HepG2 (cell line): ENCODE data around the gene TSEN34. TPM values are rescaled to one million over a fixed set of nuclear protein-coding genes. Genes with fewer than 3 reads are reported as not detected.

Experiments
- ATAC-seq: fragments of 200-7000 bp; cut with Tn5 transposase; 3 replicates; pipeline ENCODE4 v1.9.1; 2020; ENCODE audit warnings: mild to moderate bottlenecking, moderate library complexity
- BruUV-seq: library from RNA; stranded (reverse); fragments of 400-500 nt; replicated peaks from 2 replicates; lab custom pipeline; 2021; lab: Mats Ljungman, UMichigan
- CTCF ChIA-PET: fragments of 300-600 bp; formaldehyde crosslinking; extraction: SDS; loops from one replicate; lab custom pipeline; 2021; ENCODE audit warnings: low total read pairs, inconsistent platforms, low intra/inter-chr PET ratio; lab: Yijun Ruan, JAX
- POLR2A ChIA-PET: fragments of 350-600 bp; sonication (Branson Sonifier 250); formaldehyde crosslinking; loops from one replicate; lab custom pipeline; 2020; ENCODE audit warnings: antibody characterized with exemption, inconsistent platforms; lab: Yijun Ruan, JAX
- DNase-seq: peaks from one replicate; pipeline ENCODE4 v3.0.0-alpha.2; 2015; ENCODE audit warnings: low spot score
- FAIRE-seq: peaks from 3 replicates; lab custom pipeline; 2011; peaks lifted over from hg19 to GRCh38; lab: Jason Lieb, UNC
- H2AFZ ChIP-seq: one replicate; pipeline ENCODE4 v1.6.1; 2011; ENCODE audit warnings: low read length, inconsistent platforms
- H3K27ac ChIP-seq: fragments of 300-600 bp; 3 replicates; pipeline ENCODE4 v1.8.0; 2011; ENCODE audit warnings: mixed run types, mild to moderate bottlenecking, mixed read lengths, low read length, inconsistent platforms; ENCODE audit not compliant: insufficient read depth; ENCODE audit errors: extremely low read length
- H3K27me3 ChIP-seq, 2 experiments: fragments of 200-600 bp in 1 of 2; 2 replicates in 1 of 2; 3 replicates in 1 of 2; pipeline versions ENCODE4 v1.6.0 to v1.8.0; 2011; ENCODE audit warnings: low read length in 2 of 2, mild to moderate bottlenecking in 2 of 2, moderate library complexity in 2 of 2, inconsistent platforms in 1 of 2; ENCODE audit not compliant: insufficient read depth in 2 of 2, control insufficient read depth in 1 of 2
- H3K36me3 ChIP-seq, 2 experiments: fragments of 200-600 bp in 1 of 2; replicated peaks in 1 of 2; 2 replicates in 1 of 2; 3 replicates in 1 of 2; pipeline versions ENCODE4 v1.5.1 to v1.8.0; 2011; ENCODE audit warnings: low read length in 2 of 2, inconsistent platforms in 1 of 2; ENCODE audit not compliant: insufficient read depth in 2 of 2, control insufficient read depth in 1 of 2
- H3K4me1 ChIP-seq: 2 replicates; pipeline ENCODE4 v1.5.1; 2012; ENCODE audit warnings: low read length, inconsistent platforms; ENCODE audit not compliant: insufficient read depth
- H3K4me2 ChIP-seq: 2 replicates; pipeline ENCODE4 v1.6.0; 2011; ENCODE audit warnings: low read depth, low read length, inconsistent platforms
- H3K4me3 ChIP-seq, 3 experiments: fragments of 200-600 bp in 1 of 3; sonication (generic), shearing (Covaris generic) in 1 of 3; replicated peaks in 1 of 3; 2 replicates each; pipeline ENCODE4 v1.5.1; 2011 to 2016; ENCODE audit warnings: low read length in 3 of 3, inconsistent platforms in 2 of 3, low read depth in 2 of 3, mild to moderate bottlenecking in 2 of 3, control low read depth in 1 of 3, mixed read lengths in 1 of 3; ENCODE audit not compliant: insufficient read depth in 1 of 3
- H3K79me2 ChIP-seq: one replicate; pipeline ENCODE4 v1.6.1; 2011; ENCODE audit warnings: low read length, inconsistent platforms; ENCODE audit not compliant: insufficient read depth
- H3K9ac ChIP-seq: 2 replicates; pipeline ENCODE4 v1.6.0; 2011; ENCODE audit warnings: mild to moderate bottlenecking, low read depth, low read length, inconsistent platforms; ENCODE audit not compliant: insufficient read depth
- H3K9me3 ChIP-seq: 2 replicates; pipeline ENCODE4 v1.5.1; 2012; ENCODE audit warnings: mild to moderate bottlenecking, low read length
- H4K20me1 ChIP-seq: 2 replicates; pipeline ENCODE4 v1.6.0; 2011; ENCODE audit warnings: inconsistent platforms, mild to moderate bottlenecking, low read length, moderate library complexity; ENCODE audit not compliant: insufficient read depth
- ATF3 ChIP-seq: sonication (generic); formaldehyde crosslinking; IDR thresholded peaks from 2 replicates; pipeline ENCODE4 v1.4.0; 2020; ENCODE audit warnings: missing genetic modification reagents
- CREB1 ChIP-seq, 2 experiments: fragments of 450-650 bp in 1 of 2; IDR thresholded peaks; 2 replicates each; pipeline ENCODE4 v1.6.1; 2016 to 2017; ENCODE audit warnings: control low read depth in 1 of 2, mild to moderate bottlenecking in 1 of 2, missing compliant biosample characterization in 1 of 2, missing genetic modification characterization in 1 of 2
- DDIT3 ChIP-seq: sonication (generic); formaldehyde crosslinking; IDR thresholded peaks from 2 replicates; pipeline ENCODE4 v1.4.0; 2020; ENCODE audit warnings: mild to moderate bottlenecking, missing genetic modification reagents
- IKZF1 ChIP-seq: fragments of 450-650 bp; IDR thresholded peaks from 2 replicates; pipeline ENCODE4 v1.7.1; 2016
- KLF11 ChIP-seq: IDR thresholded peaks from 2 replicates; pipeline ENCODE4 v1.6.1; 2016; ENCODE audit warnings: missing compliant biosample characterization
- SMAD1 ChIP-seq: sonication (generic); formaldehyde crosslinking; IDR thresholded peaks from 2 replicates; pipeline ENCODE4 v1.4.0; 2020; ENCODE audit warnings: missing genetic modification reagents, low read depth, mild to moderate bottlenecking, borderline replicate concordance
- TFAP4 ChIP-seq: sonication (generic); IDR thresholded peaks from 2 replicates; pipeline ENCODE4 v1.6.1; 2016; ENCODE audit warnings: low read depth, borderline replicate concordance
- TFDP2 ChIP-seq: sonication (generic); formaldehyde crosslinking; IDR thresholded peaks from 2 replicates; pipeline ENCODE4 v1.4.0; 2020; ENCODE audit warnings: missing genetic modification reagents
- U2AF2 ChIP-seq: fragments of 200-400 bp; formaldehyde crosslinking; IDR thresholded peaks from 2 replicates; pipeline ENCODE4 v1.6.1; 2017; ENCODE audit warnings: low read depth, mild to moderate bottlenecking, low read length
- ZBTB37 ChIP-seq: sonication (generic); formaldehyde crosslinking; IDR thresholded peaks from 2 replicates; pipeline ENCODE4 v1.4.0; 2020; ENCODE audit warnings: mild to moderate bottlenecking, missing genetic modification reagents
- ZNF17 ChIP-seq: sonication (generic); formaldehyde crosslinking; IDR thresholded peaks from 2 replicates; pipeline ENCODE4 v1.5.0; 2020; ENCODE audit warnings: mild to moderate bottlenecking, missing genetic modification reagents
- ZNF44 ChIP-seq: sonication (generic); formaldehyde crosslinking; IDR thresholded peaks from 2 replicates; pipeline ENCODE4 v1.5.1; 2020; ENCODE audit warnings: mild to moderate bottlenecking, missing genetic modification reagents
- ZNF577 ChIP-seq: sonication (generic); formaldehyde crosslinking; IDR thresholded peaks from 2 replicates; pipeline ENCODE4 v1.4.0; 2020; ENCODE audit warnings: mild to moderate bottlenecking, low read depth, missing genetic modification reagents, borderline replicate concordance
- ZNF784 ChIP-seq: sonication (generic); formaldehyde crosslinking; IDR thresholded peaks from 2 replicates; pipeline ENCODE4 v1.5.1; 2020; ENCODE audit warnings: missing genetic modification reagents, mild to moderate bottlenecking, borderline replicate concordance
- ZNF879 ChIP-seq: sonication (generic); formaldehyde crosslinking; IDR thresholded peaks from 2 replicates; pipeline ENCODE4 v1.8.1; 2023; ENCODE audit warnings: missing genetic modification reagents
- WGBS: methylation state at CpG from one replicate; pipeline ENCODE4 v1.1.6; 2017; ENCODE audit warnings: low lambda C conversion rate; 5-methylcytosine and 5-hydroxymethylcytosine counted together
- in situ Hi-C: cut with HindIII; loops from 2 replicates; pipeline ENCODE4 v1.10.0; 2017; ENCODE audit warnings: low pct_unique_long_range_greater_than_20kb; ENCODE audit not compliant: extremely low pct_ligation_motif_present
- intact Hi-C: fragments of 100-400 bp; cut with micrococcal nuclease; formaldehyde crosslinking; loops from one replicate; pipeline ENCODE4 v1.10.0; 2022; ENCODE audit not compliant: unreplicated experiment
- polyA plus RNA-seq, 8 experiments: library from polyadenylated mRNA; depleted of rRNA in 3 of 8; stranded (reverse) in 7 of 8; unstranded in 1 of 8; fragments of >200 nt; fragmentation: Illumina TruSeq in 4 of 8; extraction: Trizol in 4 of 8; gene quantifications; 2 replicates each; pipeline versions ENCODE4 v1.2.1 to v1.2.3, GENCODE V29; 2011 to 2016; ENCODE audit warnings: low read depth in 4 of 8, missing spikeins in 1 of 8, mixed read lengths in 1 of 8; ENCODE audit not compliant: insufficient read depth in 1 of 8
- total RNA-seq, 5 experiments: library from RNA; depleted of rRNA; stranded (reverse); fragments of >200 nt; fragmentation: Illumina TruSeq; extraction: Trizol; gene quantifications; 2 replicates each; pipeline ENCODE4 v1.2.3, GENCODE V29; 2016; ENCODE audit warnings: low read depth in 1 of 5

The TSEN34 gene
- total and polyA plus RNA-seq, 2 of the 13 experiments (the other 11 are each of a cell fraction or from before 2014, with no cell fraction given) = 55.1 to 65.4 TPM

GRCh38 chr19:54206831-54207177, 15.7 kb downstream of the TSEN34 start:
- peaks cover 44% of the 10 kb centered on the region for H3K79me2 ChIP-seq
- ChIA-PET CTCF (no interaction called here), POLR2A (interaction anchor here (8.7 kb wide), 1 partner anchor 16 kb away, joined by 306 read pairs; the partner anchor contains the start of genes MBOAT7 and TSEN34)
- intact Hi-C loops (no loop called here), in situ Hi-C loops (no loop called here)
- no peak for FAIRE-seq
- WGBS = 84% methylated on average over 10 of the region's 13 CpGs
- no peak for ATAC-seq
- no TSS peak for BruUV-seq
- TF ChIP-seq ATF3 (CRISPR knock-in tag) = no peak
- TF ChIP-seq U2AF2 = no peak
- TF ChIP-seq TFAP4 = no peak
- no peak for TF ChIP-seq IKZF1
- TF ChIP-seq ZNF17 (CRISPR knock-in tag) = no peak
- TF ChIP-seq ZNF879 (CRISPR knock-in tag) = no peak
- no peak for TF ChIP-seq ZNF577
- no peak for TF ChIP-seq SMAD1 (CRISPR knock-in tag)
- no peak for TF ChIP-seq CREB1 (IDR thresholded peaks at IDR 0.05)
- TF ChIP-seq CREB1 (CRISPR knock-in tag; IDR thresholded peaks at IDR 0.05) = no peak
- no peak for TF ChIP-seq KLF11
- TF ChIP-seq ZBTB37 (CRISPR knock-in tag) = no peak
- TF ChIP-seq ZNF784 = no peak
- no peak for TF ChIP-seq ZNF44 (CRISPR knock-in tag)
- no peak for TF ChIP-seq TFDP2 (CRISPR knock-in tag)
- TF ChIP-seq DDIT3 (CRISPR knock-in tag) = no peak
- no peak overlapping the region for H3K4me2 ChIP-seq
- peaks cover 20 to 62% of the 10 kb centered on the region in 2 experiments for H3K36me3 ChIP-seq
- peaks cover 100% of the 10 kb centered on the region for H3K4me1 ChIP-seq
- no peak overlapping the region for H3K4me3 ChIP-seq
- H3K27me3 ChIP-seq = no peaks in the 10 kb centered on the region
- peaks cover 74% of the 10 kb centered on the region for H4K20me1 ChIP-seq
- DNase-seq = no peak
- no peaks in the 10 kb centered on the region for H3K9me3 ChIP-seq
- no peak overlapping the region for H2AFZ ChIP-seq
- H3K9ac ChIP-seq = no peak overlapping the region
- H3K27ac ChIP-seq = no peak overlapping the region
